CD4-positive, alpha-beta memory T cell (primary cell): ENCODE results near the gene ADAMTSL1. TPM values are rescaled to one million over a fixed set of nuclear protein-coding genes. Genes with fewer than 3 reads are reported as not detected.

Experiments used
- CTCF ChIA-PET: fragments of 350-600 bp; sonication (Branson Sonifier 250); formaldehyde crosslinking; loops from one replicate; lab custom pipeline; 2021; ENCODE audit warnings: inconsistent platforms; ENCODE audit not compliant: partially characterized antibody; lab: Charles Lee
- POLR2A ChIA-PET: fragments of 350-600 bp; sonication (Branson Sonifier 250); formaldehyde crosslinking; loops from one replicate; lab custom pipeline; 2021; ENCODE audit not compliant: partially characterized antibody; lab: Charles Lee
- DNase-seq, 5 donors: peaks; one replicate each; pipeline versions ENCODE4 v3.0.0 to v3.0.0-alpha.2; 2020 to 2022; ENCODE audit warnings: mixed read lengths in 1 of 5
- H3K27ac ChIP-seq: one replicate; pipeline ENCODE4 v1.7.0; 2013; ENCODE audit warnings: low read depth, low read length
- H3K27me3 ChIP-seq: 2 replicates; pipeline ENCODE4 v1.7.0; 2013; ENCODE audit warnings: mild to moderate bottlenecking, low read length, moderate library complexity; ENCODE audit not compliant: insufficient read depth
- H3K36me3 ChIP-seq: 2 replicates; pipeline ENCODE4 v1.7.0; 2013; ENCODE audit warnings: mild to moderate bottlenecking, low read length, moderate library complexity; ENCODE audit not compliant: insufficient read depth
- H3K4me1 ChIP-seq: 2 replicates; pipeline ENCODE4 v1.7.0; 2013; ENCODE audit warnings: mild to moderate bottlenecking, low read length, moderate library complexity; ENCODE audit not compliant: insufficient read depth
- H3K4me3 ChIP-seq, 2 donors: one replicate each; pipeline ENCODE4 v1.7.0; 2013; ENCODE audit warnings: low read length in 2 of 2, mild to moderate bottlenecking in 1 of 2
- H3K9me3 ChIP-seq, 2 donors: one replicate each; pipeline ENCODE4 v1.7.0; 2013; ENCODE audit warnings: low read length in 2 of 2, control low read depth in 1 of 2; ENCODE audit not compliant: control insufficient read depth in 1 of 2
- H3K27ac Mint-ChIP-seq, 7 donors: one replicate each; pipeline ENCODE4 v1.8.0; 2020 to 2021; ENCODE audit warnings: mixed read lengths in 7 of 7, mild to moderate bottlenecking in 6 of 7, inconsistent platforms in 3 of 7, moderate library complexity in 3 of 7
- H3K27me3 Mint-ChIP-seq, 2 donors: one replicate each; pipeline ENCODE4 v1.8.0; 2020 to 2021; ENCODE audit warnings: mixed read lengths in 2 of 2
- H3K36me3 Mint-ChIP-seq, 2 donors: one replicate each; pipeline ENCODE4 v1.8.0; 2020 to 2021; ENCODE audit warnings: mixed read lengths in 2 of 2, inconsistent platforms in 1 of 2, mild to moderate bottlenecking in 1 of 2
- H3K4me1 Mint-ChIP-seq, 4 donors: one replicate each; pipeline ENCODE4 v1.8.0; 2020 to 2021; ENCODE audit warnings: mixed read lengths in 4 of 4, mild to moderate bottlenecking in 1 of 4
- H3K4me3 Mint-ChIP-seq, 8 donors: one replicate each; pipeline ENCODE4 v1.8.0; 2020 to 2021; ENCODE audit warnings: mixed read lengths in 8 of 8, mild to moderate bottlenecking in 7 of 8, moderate library complexity in 6 of 8, inconsistent platforms in 3 of 8
- H3K9me3 Mint-ChIP-seq, 8 donors: one replicate each; pipeline ENCODE4 v1.8.0; 2020 to 2021; ENCODE audit warnings: mixed read lengths in 8 of 8, mild to moderate bottlenecking in 5 of 8, inconsistent platforms in 3 of 8, moderate library complexity in 1 of 8
- intact Hi-C: fragments of 100-400 bp; cut with micrococcal nuclease; formaldehyde crosslinking; loops from one replicate; pipeline ENCODE4 v1.15.1; 2023
- polyA plus RNA-seq, 2 donors: library from polyadenylated mRNA; unstranded; fragments of 300-500 nt; fragmentation: Illumina TruSeq; gene quantifications; one replicate each; pipeline ENCODE4 v1.2.3, GENCODE V29; 2021
- total RNA-seq, 2 experiments: library from RNA; stranded (reverse); gene quantifications; one replicate each; pipeline ENCODE4 v1.2.3, GENCODE V29; 2021

The ADAMTSL1 gene
- total and polyA plus RNA-seq, 4 experiments from 2014 or later, result not detected

- Mint-ChIP-seq H3K27me3 (no peaks in the 10 kb centered on the region), H3K9me3 (peaks cover 0 to 3% (median 0%) of the 10 kb centered on the region in 8 donors), H3K4me1 (no peaks in the 10 kb centered on the region), H3K27ac (no peak overlapping the region), H3K36me3 (no peaks in the 10 kb centered on the region), H3K4me3 (no peak overlapping the region)
- DNase-seq, result no peak
- no peak overlapping the region for H3K27ac ChIP-seq
- no peaks in the 10 kb centered on the region for H3K36me3 ChIP-seq
- H3K4me1 ChIP-seq, result no peaks in the 10 kb centered on the region
- no peaks in the 10 kb centered on the region for H3K27me3 ChIP-seq
- POLR2A ChIA-PET, result no interaction called here
- intact Hi-C loops, result no loop called here
- CTCF ChIA-PET, result no interaction called here
- H3K9me3 ChIP-seq, result no peaks in the 10 kb centered on the region
- no peak overlapping the region for H3K4me3 ChIP-seq
Measured at GRCh38 chr9:18543406-18544192, 69.6 kb downstream of the ADAMTSL1 start.

DNA sequence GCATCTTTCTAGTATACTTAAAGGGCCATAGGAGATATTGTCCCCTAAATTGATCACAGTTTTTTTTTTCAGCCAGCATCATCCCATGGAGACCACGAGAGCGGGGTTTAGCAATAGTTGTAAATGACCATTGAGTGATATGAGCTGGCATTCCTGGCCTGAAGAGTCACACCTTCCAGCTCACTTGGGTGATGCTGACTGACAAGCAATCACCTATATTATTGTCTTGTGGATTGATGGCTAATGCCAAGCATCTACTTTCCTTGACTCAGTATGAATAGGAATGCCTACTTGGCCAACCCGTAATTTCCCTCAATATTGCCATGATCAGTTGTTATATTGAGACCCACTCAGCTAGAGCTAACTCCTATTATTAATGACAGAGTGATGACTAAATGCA, 70.5 kb downstream of the ADAMTSL1 start:
- CTCF ChIA-PET, result no interaction called here
- intact Hi-C loops, result no loop called here
- no peaks in the 10 kb centered on the region for H3K9me3 ChIP-seq
- H3K4me1 ChIP-seq, result no peaks in the 10 kb centered on the region
- H3K27ac Mint-ChIP-seq, result no peak overlapping the region
- H3K9me3 Mint-ChIP-seq, result peaks cover 0 to 3% (median 0%) of the 10 kb centered on the region in 8 donors
- H3K27me3 Mint-ChIP-seq, result no peaks in the 10 kb centered on the region
- H3K4me1 Mint-ChIP-seq, result no peaks in the 10 kb centered on the region
- H3K36me3 Mint-ChIP-seq, result no peaks in the 10 kb centered on the region
- DNase-seq, result no peak
- no peaks in the 10 kb centered on the region for H3K27me3 ChIP-seq
- POLR2A ChIA-PET, result no interaction called here
- H3K4me3 ChIP-seq, result no peak overlapping the region
- no peaks in the 10 kb centered on the region for H3K36me3 ChIP-seq
- H3K27ac ChIP-seq, result no peak overlapping the region
- H3K4me3 Mint-ChIP-seq, result no peak overlapping the region

GRCh38 chr9:18545636-18546360, 71.8 kb downstream of the ADAMTSL1 start:
- POLR2A ChIA-PET, result no interaction called here
- no peaks in the 10 kb centered on the region for H3K4me1 Mint-ChIP-seq
- H3K9me3 Mint-ChIP-seq, result peaks cover 0 to 3% (median 0%) of the 10 kb centered on the region in 8 donors

DNA sequence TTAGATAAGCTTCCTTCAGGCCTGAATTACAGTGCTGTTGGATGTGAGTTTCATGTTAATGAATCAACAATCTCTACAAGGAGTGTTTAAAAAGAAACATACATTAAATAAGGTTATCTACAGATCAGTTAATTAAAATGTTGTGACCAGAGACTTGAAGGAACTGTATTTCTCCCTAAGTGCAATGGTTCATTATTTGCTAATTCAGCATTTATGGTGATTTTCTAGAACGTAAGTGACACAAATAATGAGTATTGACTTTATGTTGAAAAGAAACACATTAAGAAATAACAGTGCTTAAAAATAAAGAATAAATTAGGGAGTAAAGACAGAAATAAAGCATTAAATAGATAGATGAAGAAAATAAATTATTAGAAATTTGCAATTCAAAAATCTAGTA, 74.5 kb downstream of the ADAMTSL1 start:
- DNase-seq, result no peak
- Mint-ChIP-seq H3K27me3 (no peaks in the 10 kb centered on the region), H3K9me3 (peaks cover 0 to 3% (median 0%) of the 10 kb centered on the region in 8 donors), H3K4me1 (no peaks in the 10 kb centered on the region), H3K27ac (no peak overlapping the region), H3K4me3 (no peak overlapping the region), H3K36me3 (no peaks in the 10 kb centered on the region)
- H3K4me1 ChIP-seq, result no peaks in the 10 kb centered on the region
- H3K4me3 ChIP-seq, result no peak overlapping the region
- no peaks in the 10 kb centered on the region for H3K27me3 ChIP-seq
- no peak overlapping the region for H3K27ac ChIP-seq
- no peaks in the 10 kb centered on the region for H3K36me3 ChIP-seq
- POLR2A ChIA-PET, result no interaction called here
- intact Hi-C loops, result no loop called here
- CTCF ChIA-PET, result no interaction called here
- no peaks in the 10 kb centered on the region for H3K9me3 ChIP-seq

More at GRCh38 chr9:18545636-18546360, 71.8 kb downstream of the ADAMTSL1 start:
- no peak overlapping the region for H3K27ac ChIP-seq
- intact Hi-C loops, result no loop called here
- no peak overlapping the region for H3K27ac Mint-ChIP-seq
- no peaks in the 10 kb centered on the region for H3K4me1 ChIP-seq
- H3K27me3 ChIP-seq, result no peaks in the 10 kb centered on the region
- CTCF ChIA-PET, result no interaction called here
- no peaks in the 10 kb centered on the region for H3K27me3 Mint-ChIP-seq
- H3K4me3 Mint-ChIP-seq, result no peak overlapping the region
- no peak overlapping the region for H3K4me3 ChIP-seq
- H3K9me3 ChIP-seq, result no peaks in the 10 kb centered on the region
- H3K36me3 Mint-ChIP-seq, result no peaks in the 10 kb centered on the region
- H3K36me3 ChIP-seq, result no peaks in the 10 kb centered on the region
- no peak for DNase-seq

DNA sequence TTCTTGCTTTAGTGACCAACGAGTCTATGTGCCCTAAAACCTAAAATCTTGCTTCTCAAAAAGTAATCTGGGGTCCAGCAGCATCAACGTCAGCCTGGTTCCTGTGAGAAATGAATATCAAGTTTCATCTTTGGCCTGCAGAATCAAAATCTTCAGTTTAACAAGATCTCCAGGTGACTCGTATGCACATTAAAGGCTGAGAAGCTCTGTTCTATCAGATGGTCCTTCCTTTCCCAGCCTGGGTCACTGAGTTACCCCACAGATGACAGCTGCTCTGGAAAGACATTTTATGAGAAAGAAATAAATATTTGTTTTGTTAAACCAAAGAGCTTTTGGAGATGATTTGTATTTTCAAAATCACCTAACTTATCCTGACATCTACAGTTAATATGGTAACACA, 75.8 kb downstream of the ADAMTSL1 start:
- CTCF ChIA-PET, result no interaction called here
- Mint-ChIP-seq H3K4me1 (no peaks in the 10 kb centered on the region), H3K27ac (no peak overlapping the region), H3K36me3 (no peaks in the 10 kb centered on the region), H3K4me3 (no peak overlapping the region), H3K27me3 (no peaks in the 10 kb centered on the region), H3K9me3 (peaks cover 0 to 6% (median 0%) of the 10 kb centered on the region in 8 donors)
- Histone ChIP-seq H3K4me3 (no peak overlapping the region), H3K4me1 (no peaks in the 10 kb centered on the region), H3K9me3 (no peaks in the 10 kb centered on the region), H3K27me3 (no peaks in the 10 kb centered on the region), H3K27ac (no peak overlapping the region), H3K36me3 (no peaks in the 10 kb centered on the region)
- no peak for DNase-seq
- POLR2A ChIA-PET, result no interaction called here
- intact Hi-C loops, result no loop called here

- CTCF ChIA-PET, result no interaction called here
Measured at GRCh38 chr9:18550286-18550685, 76.3 kb downstream of the ADAMTSL1 start.

DNA sequence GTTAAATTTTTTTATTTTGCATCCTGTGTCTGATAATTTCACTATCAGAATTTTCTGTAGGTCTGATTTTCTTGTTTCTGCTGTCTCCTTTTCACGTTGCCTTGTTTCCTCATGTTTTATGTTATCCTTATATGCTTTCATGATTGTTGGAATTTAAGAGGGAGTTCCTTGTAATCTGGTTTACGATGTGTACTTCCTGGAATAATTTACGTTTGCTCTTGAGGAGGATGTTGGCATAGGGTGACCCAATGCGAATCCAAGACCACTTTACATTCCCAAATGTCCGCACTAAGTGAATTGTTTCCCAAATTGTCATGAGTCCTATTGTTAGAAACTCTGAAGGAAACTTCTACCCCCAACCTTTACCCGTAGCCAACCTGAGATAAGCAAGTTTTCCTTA, 80.3 kb downstream of the ADAMTSL1 start:
- Mint-ChIP-seq H3K27me3 (no peaks in the 10 kb centered on the region), H3K27ac (no peak overlapping the region), H3K4me3 (no peak overlapping the region), H3K9me3 (peaks cover 0 to 7% (median 2%) of the 10 kb centered on the region in 8 donors), H3K4me1 (no peaks in the 10 kb centered on the region), H3K36me3 (no peaks in the 10 kb centered on the region)
- Histone ChIP-seq H3K4me3 (no peak overlapping the region), H3K27ac (no peak overlapping the region), H3K9me3 (no peaks in the 10 kb centered on the region), H3K4me1 (no peaks in the 10 kb centered on the region), H3K36me3 (no peaks in the 10 kb centered on the region), H3K27me3 (no peaks in the 10 kb centered on the region)
- no peak for DNase-seq
- CTCF ChIA-PET, result no interaction called here
- POLR2A ChIA-PET, result no interaction called here
- intact Hi-C loops, result no loop called here

More at GRCh38 chr9:18550286-18550685, 76.3 kb downstream of the ADAMTSL1 start:
- no peak overlapping the region for H3K27ac ChIP-seq
- Mint-ChIP-seq H3K36me3 (no peaks in the 10 kb centered on the region), H3K4me3 (no peak overlapping the region), H3K27ac (no peak overlapping the region), H3K4me1 (no peaks in the 10 kb centered on the region), H3K27me3 (no peaks in the 10 kb centered on the region), H3K9me3 (peaks cover 0 to 6% (median 0%) of the 10 kb centered on the region in 8 donors)
- no peaks in the 10 kb centered on the region for H3K4me1 ChIP-seq
- no peak for DNase-seq
- POLR2A ChIA-PET, result no interaction called here
- H3K27me3 ChIP-seq, result no peaks in the 10 kb centered on the region
- H3K4me3 ChIP-seq, result no peak overlapping the region
- no peaks in the 10 kb centered on the region for H3K36me3 ChIP-seq
- no peaks in the 10 kb centered on the region for H3K9me3 ChIP-seq
- intact Hi-C loops, result no loop called here
